Measurements from ENCODE around the gene RPLP2.

The RPLP2 gene

GRCh38 chr11:797296-798092 lies 12.3 kb upstream of the RPLP2 start:
- DNase-seq (ENCODE audit: low read depth in 2 of 2) = peak; percentile 77 to 82
- no peak for TF ChIP-seq CTCF (IDR thresholded peaks at IDR 0.05; ENCODE audit: low read depth, low read length)
- H3K4me3 ChIP-seq (replicated peaks in 1 of 2; ENCODE audit: low read depth in 2 of 2, low read length in 2 of 2) = peak overlapping the region; percentile 69 to 77

- TF ChIP-seq CTCF (IDR thresholded peaks at IDR 0.05; ENCODE audit: low read depth, low read length) = peak; percentile 38
- DNase-seq (ENCODE audit: low read depth in 2 of 2) = peak; percentile 67 to 75
- peak within 1 kb of the TSS; percentile 69 to 77 for H3K4me3 ChIP-seq (replicated peaks in 1 of 2; ENCODE audit: low read depth in 2 of 2, low read length in 2 of 2)
Observed at GRCh38 chr11:798093-798713, 11.6 kb upstream of the RPLP2 start, which contains the start of gene SLC25A22. TSS of gene SLC25A22 (minus strand) at chr11:798281. CDS start at chr11:795006, 3,275 bp downstream.

- H3K4me3 ChIP-seq (replicated peaks in 1 of 2; ENCODE audit: low read depth in 2 of 2, low read length in 2 of 2) = no peak overlapping the region
- no peak for DNase-seq (ENCODE audit: low read depth in 2 of 2)
- no peak for TF ChIP-seq CTCF (IDR thresholded peaks at IDR 0.05; ENCODE audit: low read depth, low read length)
Observed at GRCh38 chr11:799641-800316, 10.0 kb upstream of the RPLP2 start.

GRCh38 chr11:800473-800872 lies 9.3 kb upstream of the RPLP2 start:
- no peak overlapping the region for H3K4me3 ChIP-seq (replicated peaks in 1 of 2; ENCODE audit: low read depth in 2 of 2, low read length in 2 of 2)
- TF ChIP-seq CTCF (IDR thresholded peaks at IDR 0.05; ENCODE audit: low read depth, low read length) = no peak
- DNase-seq (ENCODE audit: low read depth in 2 of 2) = no peak

GRCh38 chr11:801097-801780 lies 8.5 kb upstream of the RPLP2 start:
- no peak overlapping the region for H3K4me3 ChIP-seq (replicated peaks in 1 of 2; ENCODE audit: low read depth in 2 of 2, low read length in 2 of 2)
- no peak for TF ChIP-seq CTCF (IDR thresholded peaks at IDR 0.05; ENCODE audit: low read depth, low read length)
- DNase-seq (ENCODE audit: low read depth in 2 of 2) = no peak

GRCh38 chr11:802018-802617 lies 7.6 kb upstream of the RPLP2 start:
- H3K4me3 ChIP-seq (replicated peaks in 1 of 2; ENCODE audit: low read depth in 2 of 2, low read length in 2 of 2) = no peak overlapping the region
- DNase-seq (ENCODE audit: low read depth in 2 of 2) = no peak
- TF ChIP-seq CTCF (IDR thresholded peaks at IDR 0.05; ENCODE audit: low read depth, low read length) = no peak

Measured in cardiac fibroblast (primary cell).